ENCODE data around the gene TPSD1. TPM values are rescaled to one million over a fixed set of nuclear protein-coding genes. Genes with fewer than 3 reads are reported as not detected.

Gene TPSD1
- total RNA-seq, 1 experiment from 2014 or later, result not detected

GRCh38 chr16:1285669-1286512, 30.0 kb downstream of the TPSD1 start:
- Histone ChIP-seq H3K4me2 (no peak overlapping the region), H3K79me2 (ENCODE audit: low read depth) (no peaks in the 10 kb centered on the region), H3K27me3 (ENCODE audit: insufficient read depth, low read depth) (peaks cover 45% of the 10 kb centered on the region; the same call in 1 of the 2 replicates), H3K36me3 (ENCODE audit: low read depth) (no peaks in the 10 kb centered on the region), H3K4me3 (no peak overlapping the region), H3K4me1 (replicated peaks; ENCODE audit: insufficient read depth) (no peaks in the 10 kb centered on the region), H3K27ac (no peak overlapping the region), H3F3A (ENCODE audit: insufficient read depth, low read depth) (no peaks in the 10 kb centered on the region; the same call in 1 of the 2 replicates), H4K20me1 (ENCODE audit: insufficient read depth) (no peaks in the 10 kb centered on the region), H3K9me3 (ENCODE audit: insufficient read depth, low read depth) (no peaks in the 10 kb centered on the region), H3K9me2 (ENCODE audit: insufficient read depth) (no peaks in the 10 kb centered on the region), H2AFZ (no peak overlapping the region)
- TF ChIP-seq CTCF (conservative IDR thresholded peaks at IDR 0.05) (no peak), EZH2 (IDR thresholded peaks at IDR 0.05; ENCODE audit: low read depth) (no peak)
- no TSS peak for BruUV-seq (replicated peaks)
- intact Hi-C loops (cut with micrococcal nuclease; ENCODE audit: unreplicated experiment), result no loop called here
- ChIA-PET CTCF (no interaction called here), POLR2A (ENCODE audit: unreplicated experiment) (no interaction called here)
- no peak for DNase-seq

- peaks cover 45% of the 10 kb centered on the region; the same call in 1 of the 2 replicates for H3K27me3 ChIP-seq (ENCODE audit: insufficient read depth, low read depth)
Observed at GRCh38 chr16:1286513-1287094, 30.7 kb downstream of the TPSD1 start.

More at GRCh38 chr16:1286513-1287094, 30.7 kb downstream of the TPSD1 start:
- Histone ChIP-seq H3K9me2 (ENCODE audit: insufficient read depth) (no peaks in the 10 kb centered on the region), H4K20me1 (ENCODE audit: insufficient read depth) (no peaks in the 10 kb centered on the region), H3K4me2 (no peak overlapping the region), H3K4me3 (no peak overlapping the region), H3K4me1 (replicated peaks; ENCODE audit: insufficient read depth) (no peaks in the 10 kb centered on the region), H3K36me3 (ENCODE audit: low read depth) (no peaks in the 10 kb centered on the region), H3K79me2 (ENCODE audit: low read depth) (no peaks in the 10 kb centered on the region), H3F3A (ENCODE audit: insufficient read depth, low read depth) (no peaks in the 10 kb centered on the region), H3K27ac (no peak overlapping the region), H3K9me3 (ENCODE audit: insufficient read depth, low read depth) (no peaks in the 10 kb centered on the region), H2AFZ (no peak overlapping the region)
- no TSS peak for BruUV-seq (replicated peaks)
- DNase-seq, result no peak
- ChIA-PET CTCF (no interaction called here), POLR2A (ENCODE audit: unreplicated experiment) (no interaction called here)
- no peak for TF ChIP-seq CTCF (conservative IDR thresholded peaks at IDR 0.05)
- no peak for TF ChIP-seq EZH2 (IDR thresholded peaks at IDR 0.05; ENCODE audit: low read depth)
- intact Hi-C loops (cut with micrococcal nuclease; ENCODE audit: unreplicated experiment), result no loop called here
